ENCODE results near the gene JAM3. TPM values are rescaled to one million over a fixed set of nuclear protein-coding genes. Genes with fewer than 3 reads are reported as not detected.

Gene JAM3
- total and polyA plus RNA-seq, 2 of the 13 experiments (the other 11 are each of a cell fraction or from before 2014, with no cell fraction given): 0.98 to 2.8 TPM

GRCh38 chr11:134145715-134146114 is 76.8 kb downstream of the JAM3 start:
- peaks cover 2 to 6% of the 10 kb centered on the region in 2 experiments; a peak in 4 of 5 replicates for H3K36me3 ChIP-seq (replicated peaks in 1 of 2; ENCODE audit: control insufficient read depth in 1 of 2, insufficient read depth in 2 of 2, low read length in 2 of 2)
- no peaks in the 10 kb centered on the region for H3K4me1 ChIP-seq (ENCODE audit: insufficient read depth, low read length)
- H4K20me1 ChIP-seq (ENCODE audit: insufficient read depth, low read length): no peaks in the 10 kb centered on the region
- CTCF ChIA-PET (ENCODE audit: low intra/inter-chr PET ratio, low total read pairs): no interaction called here
- TF ChIP-seq U2AF1 (optimal IDR thresholded peaks at IDR 0.05; ENCODE audit: low read depth, low read length) (no peak), SP140L (CRISPR knock-in tag; IDR thresholded peaks at IDR 0.05; ENCODE audit: borderline replicate concordance) (no peak), ZNF367 (CRISPR knock-in tag; IDR thresholded peaks at IDR 0.05; ENCODE audit: borderline replicate concordance) (no peak), NR3C1 (CRISPR knock-in tag; IDR thresholded peaks at IDR 0.05) (no peak), CEBPG (CRISPR knock-in tag; IDR thresholded peaks at IDR 0.05) (no peak)
- TF ChIP-seq, protein P1, sequence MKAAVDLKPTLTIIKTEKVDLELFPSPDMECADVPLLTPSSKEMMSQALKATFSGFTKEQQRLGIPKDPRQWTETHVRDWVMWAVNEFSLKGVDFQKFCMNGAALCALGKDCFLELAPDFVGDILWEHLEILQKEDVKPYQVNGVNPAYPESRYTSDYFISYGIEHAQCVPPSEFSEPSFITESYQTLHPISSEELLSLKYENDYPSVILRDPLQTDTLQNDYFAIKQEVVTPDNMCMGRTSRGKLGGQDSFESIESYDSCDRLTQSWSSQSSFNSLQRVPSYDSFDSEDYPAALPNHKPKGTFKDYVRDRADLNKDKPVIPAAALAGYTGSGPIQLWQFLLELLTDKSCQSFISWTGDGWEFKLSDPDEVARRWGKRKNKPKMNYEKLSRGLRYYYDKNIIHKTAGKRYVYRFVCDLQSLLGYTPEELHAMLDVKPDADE (CRISPR knock-in tag; IDR thresholded peaks at IDR 0.05): no peak
- WGBS (ENCODE audit: low lambda C conversion rate): 96% methylated on average over 8 of the region's 8 CpGs
- FAIRE-seq: no peak
- H3K4me2 ChIP-seq (ENCODE audit: low read depth, low read length): no peak overlapping the region
- no peak for DNase-seq (ENCODE audit: low spot score)
- H3K9ac ChIP-seq (ENCODE audit: insufficient read depth, low read depth, low read length): no peak overlapping the region
- BruUV-seq (replicated peaks): no TSS peak
- H2AFZ ChIP-seq (ENCODE audit: low read length): no peak overlapping the region
- ATAC-seq: no peak
- intact Hi-C loops (cut with micrococcal nuclease; ENCODE audit: unreplicated experiment): no loop called here
- no peaks in the 10 kb centered on the region for H3K79me2 ChIP-seq (ENCODE audit: insufficient read depth, low read length)
- no peaks in the 10 kb centered on the region for H3K27me3 ChIP-seq (ENCODE audit: control insufficient read depth in 1 of 2, insufficient read depth in 2 of 2, low read length in 2 of 2)
- in situ Hi-C loops (cut with HindIII; ENCODE audit: extremely low pct_ligation_motif_present, low pct_unique_long_range_greater_than_20kb): no loop called here
- POLR2A ChIA-PET: no interaction called here
- H3K27ac ChIP-seq (ENCODE audit: extremely low read length, insufficient read depth, low read length): no peak overlapping the region
- no peaks in the 10 kb centered on the region for H3K9me3 ChIP-seq (ENCODE audit: low read length)
- no peak overlapping the region for H3K4me3 ChIP-seq (replicated peaks in 1 of 3; ENCODE audit: insufficient read depth in 1 of 3, low read depth in 2 of 3, low read length in 3 of 3)

GRCh38 chr11:134146598-134146997 is 77.7 kb downstream of the JAM3 start:
- 92% methylated on average over 3 of the region's 3 CpGs for WGBS (ENCODE audit: low lambda C conversion rate)
- intact Hi-C loops (cut with micrococcal nuclease; ENCODE audit: unreplicated experiment) (no loop called here), in situ Hi-C loops (cut with HindIII; ENCODE audit: extremely low pct_ligation_motif_present, low pct_unique_long_range_greater_than_20kb) (no loop called here)
- Histone ChIP-seq H3K36me3 (replicated peaks in 1 of 2; ENCODE audit: control insufficient read depth in 1 of 2, insufficient read depth in 2 of 2, low read length in 2 of 2) (peaks cover 4 to 11% of the 10 kb centered on the region in 2 experiments; a peak in 4 of 5 replicates), H3K27me3 (ENCODE audit: control insufficient read depth in 1 of 2, insufficient read depth in 2 of 2, low read length in 2 of 2) (no peaks in the 10 kb centered on the region), H3K9me3 (ENCODE audit: low read length) (no peaks in the 10 kb centered on the region), H3K79me2 (ENCODE audit: insufficient read depth, low read length) (no peaks in the 10 kb centered on the region), H3K4me3 (replicated peaks in 1 of 3; ENCODE audit: insufficient read depth in 1 of 3, low read depth in 2 of 3, low read length in 3 of 3) (no peak overlapping the region), H3K9ac (ENCODE audit: insufficient read depth, low read depth, low read length) (no peak overlapping the region), H3K4me1 (ENCODE audit: insufficient read depth, low read length) (no peaks in the 10 kb centered on the region), H3K4me2 (ENCODE audit: low read depth, low read length) (no peak overlapping the region), H2AFZ (ENCODE audit: low read length) (no peak overlapping the region), H3K27ac (ENCODE audit: extremely low read length, insufficient read depth, low read length) (no peak overlapping the region), H4K20me1 (ENCODE audit: insufficient read depth, low read length) (no peaks in the 10 kb centered on the region)
- no peak for ATAC-seq
- FAIRE-seq: no peak
- DNase-seq (ENCODE audit: low spot score): no peak
- POLR2A ChIA-PET: no interaction called here
- BruUV-seq (replicated peaks): no TSS peak
- no peak for TF ChIP-seq CEBPZ (IDR thresholded peaks at IDR 0.05; ENCODE audit: low read length)
- CTCF ChIA-PET (ENCODE audit: low intra/inter-chr PET ratio, low total read pairs): no interaction called here
